HG03571 (cell line): ENCODE results near the gene TBC1D9B.
A peak's percentile ranks its signal among the peaks of the same experiment; 100 is the strongest.

Experiments
- ATAC-seq: cut with Tn5 transposase; IDR thresholded peaks from one replicate; pipeline ENCODE4 v1.9.1; 2021; ENCODE audit not compliant: unreplicated experiment

Gene TBC1D9B

DNA sequence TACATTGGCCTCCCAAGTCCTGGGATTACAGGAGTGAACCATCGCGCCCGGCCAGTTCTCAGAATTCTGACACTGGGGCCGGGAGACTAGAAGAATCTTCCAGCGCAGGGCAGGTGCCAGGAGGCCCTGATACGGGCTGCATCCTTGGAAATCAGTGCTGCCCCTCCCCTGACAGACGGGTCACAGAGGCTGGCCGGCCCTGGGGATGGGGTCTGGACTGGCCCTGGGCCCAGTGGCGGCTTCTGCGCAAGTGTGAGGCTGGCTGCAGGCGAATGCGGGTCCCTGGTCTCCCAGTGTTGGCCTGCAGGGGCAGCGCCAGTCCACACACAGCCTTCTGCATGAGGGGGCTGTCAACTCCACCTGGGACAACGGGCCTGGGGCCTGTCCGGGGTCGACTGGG, 831 bp upstream of the TBC1D9B start:
- ATAC-seq: no peak

DNA sequence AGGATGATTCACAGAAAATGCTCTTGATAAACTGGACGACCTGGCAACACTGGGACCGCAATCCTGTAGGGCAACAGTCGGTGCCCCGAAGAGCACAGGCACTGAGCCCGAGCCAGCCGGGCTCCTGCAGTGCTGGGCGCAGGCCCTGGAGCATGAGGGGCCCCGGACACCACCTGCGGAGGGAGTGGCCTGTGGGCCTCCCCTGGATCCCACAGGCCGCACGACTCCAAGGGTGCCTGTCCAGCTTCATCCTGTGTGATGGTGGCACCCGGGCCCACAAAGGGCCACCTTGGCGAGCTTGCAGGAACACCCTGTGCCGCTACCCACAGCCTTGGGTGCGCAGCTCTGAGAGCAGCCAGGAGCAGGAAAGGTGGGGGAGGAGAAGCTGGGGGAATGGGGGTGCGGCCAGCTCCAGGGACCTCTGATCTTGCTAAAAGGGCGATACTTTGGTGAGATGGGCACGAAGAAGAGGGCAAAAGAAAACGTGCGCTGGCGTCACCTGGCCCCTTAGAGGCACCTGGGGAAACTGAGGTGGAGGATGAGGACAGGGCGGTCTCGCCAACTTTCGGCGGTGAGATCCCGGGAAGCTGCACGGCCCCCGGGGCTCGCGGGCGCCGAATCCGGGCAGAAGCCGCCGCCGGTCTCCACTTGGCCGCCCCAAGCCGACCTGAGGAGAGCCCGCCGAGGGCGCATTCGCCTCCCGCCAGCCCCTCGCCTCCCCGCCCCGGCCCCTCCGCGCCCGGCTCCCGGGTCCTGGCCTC, 722 bp downstream of the TBC1D9B start:
- peak; percentile 30 for ATAC-seq

DNA sequence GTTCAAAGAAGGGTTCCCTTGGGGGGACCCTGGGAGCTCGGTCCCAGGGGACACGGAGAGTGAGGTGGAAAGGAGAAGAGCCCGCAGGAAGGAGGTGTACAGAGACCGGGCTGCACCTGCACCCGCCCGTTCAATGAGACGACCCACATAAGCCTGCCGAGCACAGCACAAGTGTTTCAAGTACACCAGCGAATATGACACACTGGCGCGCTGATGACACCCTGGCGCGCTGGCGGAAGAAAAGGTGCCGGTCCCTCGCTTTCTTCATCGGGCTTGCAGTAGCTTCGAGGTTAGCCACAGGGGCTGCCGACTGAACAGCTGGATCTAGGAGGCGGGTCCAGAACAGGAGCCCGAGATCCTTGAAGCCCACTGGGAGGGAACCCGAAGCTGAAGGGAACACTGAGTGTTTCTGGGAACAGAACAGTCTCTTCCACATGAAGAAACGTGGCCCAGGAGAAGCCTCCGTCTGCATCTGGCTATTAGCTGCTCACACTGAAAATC, 1.4 kb downstream of the TBC1D9B start:
- ATAC-seq: no peak

DNA sequence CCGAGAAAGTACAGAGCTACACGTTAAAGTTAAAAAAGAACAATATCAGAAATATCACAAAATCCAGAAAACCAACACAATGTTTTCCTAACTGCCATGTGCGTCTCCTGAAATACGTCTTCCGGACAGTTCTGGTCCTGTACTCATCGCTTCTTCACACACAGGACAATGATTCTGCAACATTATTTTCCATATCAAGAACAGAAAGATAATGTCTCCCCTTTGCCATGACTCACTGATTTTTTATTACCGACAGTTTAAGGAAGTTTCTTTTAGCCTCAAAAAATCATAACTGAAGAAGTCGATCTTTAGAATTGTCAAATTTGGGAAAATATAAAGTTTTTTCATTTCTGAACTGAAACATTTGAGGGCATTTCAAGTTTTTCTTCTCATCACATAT, 2.5 kb downstream of the TBC1D9B start:
- no peak for ATAC-seq

DNA sequence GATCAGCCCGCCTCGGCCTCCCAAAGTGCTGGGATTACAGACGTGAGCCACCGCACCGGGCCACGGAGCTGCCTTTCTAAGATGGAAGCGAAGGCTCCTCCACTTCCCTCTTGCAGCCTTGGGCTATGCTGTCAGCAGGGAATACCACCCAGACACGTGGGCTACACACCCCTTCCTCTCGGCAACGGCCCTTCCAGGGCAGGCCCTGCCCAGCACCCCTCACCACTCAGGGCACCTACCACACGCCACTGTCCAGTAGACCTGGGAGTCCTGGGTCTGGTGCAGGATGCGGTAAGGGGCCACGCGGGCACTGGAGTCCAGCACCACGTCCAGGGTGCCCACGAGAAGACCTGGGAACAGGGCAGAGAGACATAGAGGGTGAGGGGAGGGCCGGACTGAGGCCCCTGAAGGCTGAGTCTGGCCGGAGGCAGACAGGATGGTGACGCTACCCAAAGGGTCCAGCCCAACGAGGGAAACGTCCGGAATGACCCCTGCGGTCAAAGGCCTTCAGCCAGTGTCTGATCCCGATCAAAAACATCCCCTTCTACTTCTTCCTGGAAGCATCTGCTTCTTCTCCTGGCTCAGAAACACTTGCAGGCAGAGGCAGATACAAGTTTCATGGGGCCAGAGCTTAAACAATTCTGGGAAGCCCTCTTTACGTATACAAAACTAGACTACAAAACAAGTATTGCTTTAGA, 3.1 kb downstream of the TBC1D9B start:
- no peak for ATAC-seq

DNA sequence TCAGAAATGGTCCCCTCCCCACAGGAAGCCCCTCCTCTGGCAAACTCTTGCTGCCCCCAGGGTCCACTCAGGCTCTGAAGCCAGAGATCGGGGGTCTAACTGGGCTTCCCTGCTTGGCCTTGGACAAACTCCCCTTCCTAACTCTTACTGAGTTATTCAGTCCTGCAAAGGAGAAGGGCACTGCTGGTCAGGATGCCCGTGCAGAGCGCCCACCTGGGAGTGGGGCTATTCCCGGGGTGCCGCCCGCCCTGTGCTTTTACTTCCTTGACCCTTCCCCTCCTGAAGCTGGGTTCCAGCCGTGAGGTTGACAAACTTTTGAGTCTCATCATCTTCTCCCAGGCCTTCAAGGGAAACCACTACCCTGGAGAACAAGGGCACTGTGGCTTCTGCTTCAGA, 4.9 kb downstream of the TBC1D9B start:
- ATAC-seq: no peak

DNA sequence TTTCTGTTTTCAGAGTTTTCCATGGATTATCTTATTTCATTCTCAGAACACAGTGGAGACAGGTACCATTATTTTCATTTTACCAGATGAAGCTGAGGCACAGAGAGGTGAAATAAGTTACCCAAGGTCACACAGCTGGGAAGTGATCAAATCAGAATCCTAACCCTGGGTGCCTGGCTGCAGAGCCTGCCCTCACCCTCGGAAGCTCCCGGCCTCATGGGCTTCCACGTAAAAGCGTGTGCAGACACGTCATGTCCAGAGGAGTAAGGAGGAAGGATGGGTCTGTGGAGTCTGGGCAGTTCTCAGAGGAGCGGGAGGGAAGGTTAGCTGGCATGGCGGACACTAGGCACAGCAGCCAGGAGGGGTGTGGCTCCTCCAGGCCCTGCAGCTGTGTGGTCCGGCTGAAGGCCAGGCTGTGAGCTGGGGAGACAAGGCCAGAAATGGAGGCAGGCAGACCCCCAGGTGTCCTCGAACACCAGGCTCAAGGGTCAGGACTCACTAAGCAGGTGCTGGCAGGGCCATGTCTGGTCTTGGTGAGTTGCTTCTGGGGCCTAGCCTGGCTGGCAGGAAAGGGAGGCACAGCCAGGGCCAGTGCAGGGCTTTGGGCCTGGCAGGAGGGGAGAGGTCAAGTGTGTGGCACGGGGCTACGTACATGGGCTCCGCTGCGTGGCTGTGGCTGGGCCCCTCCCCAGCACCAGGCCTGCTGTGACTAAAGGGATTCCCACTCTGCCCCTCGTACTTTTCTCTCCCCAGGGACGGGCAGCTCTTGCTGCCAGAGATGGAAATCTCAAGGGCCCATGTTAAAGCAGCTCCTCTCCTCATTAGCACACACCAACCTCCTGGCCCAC, 5.6 kb downstream of the TBC1D9B start:
- no peak for ATAC-seq

DNA sequence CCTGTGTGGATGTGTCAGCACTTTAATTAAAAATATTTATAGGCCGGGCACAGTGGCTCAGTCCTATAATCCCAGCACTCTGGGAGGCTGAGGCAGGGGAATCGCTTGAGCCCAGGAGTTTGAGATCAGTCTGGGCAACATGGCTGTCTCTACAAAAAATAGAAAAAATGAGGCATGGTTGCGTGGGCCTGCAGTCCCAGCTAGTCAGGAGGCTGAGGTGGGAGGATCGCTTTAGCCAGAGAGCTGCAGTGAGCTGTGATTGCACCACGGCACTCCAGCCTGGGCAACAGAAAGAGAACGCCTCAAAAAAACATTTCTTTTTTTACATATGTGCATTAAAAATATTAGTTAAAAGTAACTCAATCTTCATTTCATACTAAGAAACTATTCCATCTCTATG, 6.2 kb downstream of the TBC1D9B start:
- ATAC-seq: no peak

DNA sequence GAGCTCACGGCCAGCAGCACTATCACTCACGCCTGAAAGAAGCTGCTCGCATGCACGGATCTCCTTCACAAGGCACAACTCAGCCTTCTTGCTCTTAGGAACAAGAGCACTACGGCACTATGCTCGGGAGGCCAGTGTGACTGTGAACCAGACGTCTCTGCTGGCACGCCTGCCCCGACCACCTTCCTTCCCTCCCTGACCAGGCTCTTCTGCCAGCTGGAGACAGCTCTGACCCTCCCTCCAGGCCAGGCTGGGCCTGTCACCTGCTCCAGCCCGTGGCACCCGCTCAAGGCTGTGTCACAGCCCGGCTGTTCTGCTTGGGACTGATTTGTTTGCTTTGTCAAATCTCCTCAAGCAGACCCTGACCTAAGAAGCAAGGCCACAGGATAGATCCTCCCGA, 7.0 kb downstream of the TBC1D9B start:
- no peak for ATAC-seq

DNA sequence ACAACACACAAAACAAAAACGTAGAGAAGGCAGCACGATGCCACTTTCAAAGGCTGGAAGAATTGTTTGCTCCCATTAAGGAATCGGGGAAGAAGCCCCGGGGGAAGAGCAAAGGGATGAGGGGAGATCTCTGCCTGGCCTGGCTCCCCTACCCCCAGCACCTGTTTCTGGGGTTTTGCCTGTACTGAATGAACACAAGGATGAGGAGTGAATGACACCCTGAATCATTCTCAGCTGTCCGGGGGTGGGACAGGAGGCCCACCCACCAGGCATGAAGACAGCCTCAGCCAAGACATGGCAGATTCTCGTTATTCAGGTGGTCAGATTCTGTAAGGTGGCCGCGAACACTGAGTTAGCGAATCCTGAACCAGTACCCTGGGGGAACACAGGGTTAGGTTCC, 7.5 kb downstream of the TBC1D9B start:
- no peak for ATAC-seq

DNA sequence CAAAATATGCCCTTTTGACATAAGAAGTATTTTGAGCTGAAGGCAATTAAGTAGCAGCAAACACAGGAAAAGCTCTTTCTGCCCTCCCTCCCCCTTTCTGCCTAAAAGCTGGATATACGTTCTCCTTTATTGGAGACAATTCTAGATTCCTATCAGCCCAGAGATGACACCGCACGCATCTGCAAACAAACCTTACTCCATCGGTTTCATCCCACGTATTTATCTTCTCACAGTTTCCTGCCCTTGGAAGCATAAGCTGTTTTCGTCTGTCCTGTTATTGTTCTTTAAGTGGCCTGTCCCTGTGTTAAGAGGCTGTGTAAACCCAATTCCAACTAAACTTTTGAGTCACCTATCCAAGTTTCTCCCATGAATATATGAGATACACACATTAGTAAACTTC, 11.8 kb downstream of the TBC1D9B start:
- no peak for ATAC-seq

DNA sequence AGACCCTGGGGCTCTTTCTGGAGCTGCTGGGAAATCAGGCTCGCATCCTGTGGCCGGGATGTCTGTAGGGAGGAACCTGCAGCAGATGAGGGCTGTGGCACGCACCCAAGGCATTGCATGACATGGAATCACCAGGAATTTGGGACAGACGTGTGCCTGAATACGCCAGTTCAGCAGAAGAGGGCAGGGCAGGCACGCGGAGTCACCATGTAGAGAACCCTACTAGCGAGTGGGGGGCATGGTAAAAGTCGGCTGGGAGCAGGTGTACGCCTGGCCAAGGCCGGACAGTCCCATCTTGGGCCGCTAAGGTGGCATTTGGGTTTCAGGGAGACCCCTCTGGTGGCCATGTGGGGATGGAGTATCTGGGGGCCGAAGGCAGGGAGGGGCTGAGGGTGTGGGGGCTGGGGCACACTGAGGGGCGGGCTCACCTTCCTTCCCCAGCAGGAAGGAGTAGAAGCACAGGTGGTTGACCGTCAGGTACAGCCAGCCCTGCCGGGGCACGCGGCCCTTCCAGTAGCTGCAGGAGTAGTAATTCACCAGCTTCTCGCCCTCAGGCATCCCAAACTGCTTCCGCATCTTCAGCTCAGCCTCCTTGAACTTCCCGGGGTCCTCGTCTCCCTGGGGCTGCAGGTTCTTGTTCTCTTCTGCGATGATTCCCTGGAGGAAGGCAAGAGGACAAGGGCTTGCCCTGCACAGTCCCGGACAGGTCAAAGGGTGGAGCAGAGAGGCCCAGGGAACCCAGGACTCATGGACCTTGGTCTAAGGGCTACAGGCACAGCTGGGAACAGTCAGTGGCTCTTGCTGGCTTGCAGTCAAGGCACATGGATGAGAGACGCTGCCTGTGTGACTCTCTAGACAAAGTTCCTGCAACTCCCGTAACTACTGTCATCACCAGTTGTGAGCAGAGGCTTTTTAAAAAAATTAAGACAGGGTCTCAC, 13.5 kb downstream of the TBC1D9B start:
- no peak for ATAC-seq

DNA sequence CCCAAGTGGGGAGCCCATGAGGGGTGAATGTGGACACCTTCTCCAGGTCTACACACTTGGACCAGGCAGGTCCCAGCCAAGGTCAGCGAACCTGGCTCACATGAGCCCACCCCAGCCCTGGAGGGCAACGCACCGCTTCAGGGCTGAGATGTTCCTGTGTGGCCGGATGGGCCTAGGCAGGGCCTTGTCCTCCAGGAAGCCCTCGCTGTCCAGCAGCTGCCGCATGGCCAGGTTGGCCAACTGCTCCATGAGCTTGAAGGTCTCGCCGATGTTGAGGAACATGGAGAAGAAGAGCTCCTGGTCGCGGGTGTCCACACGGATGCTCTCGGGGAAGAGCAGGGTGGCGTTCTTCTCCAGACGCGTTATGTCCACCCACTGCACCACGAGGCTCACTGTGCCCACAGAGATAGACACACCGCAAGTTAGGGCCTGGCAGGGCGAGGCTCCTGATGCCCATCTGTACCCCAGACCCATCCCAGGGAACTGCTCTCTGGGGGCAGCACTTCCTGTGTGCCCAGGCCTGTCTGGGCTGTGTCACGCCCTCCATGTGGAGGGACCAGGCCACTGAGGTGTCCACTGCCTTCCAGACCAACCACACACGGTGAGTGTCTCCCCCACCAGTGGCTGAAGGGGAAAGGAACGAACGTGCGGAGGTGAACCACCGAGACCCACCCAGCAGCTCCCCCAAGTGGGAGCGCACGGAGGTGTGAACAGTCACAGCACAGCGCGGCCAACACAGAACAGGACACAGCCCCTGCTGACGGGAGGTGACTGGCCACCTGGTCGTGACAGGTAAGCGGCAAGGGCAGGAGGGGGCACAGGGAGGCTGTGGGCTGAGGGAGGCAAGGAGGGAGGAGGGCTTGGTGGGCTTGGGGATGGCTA, 14.4 kb downstream of the TBC1D9B start:
- no peak for ATAC-seq

DNA sequence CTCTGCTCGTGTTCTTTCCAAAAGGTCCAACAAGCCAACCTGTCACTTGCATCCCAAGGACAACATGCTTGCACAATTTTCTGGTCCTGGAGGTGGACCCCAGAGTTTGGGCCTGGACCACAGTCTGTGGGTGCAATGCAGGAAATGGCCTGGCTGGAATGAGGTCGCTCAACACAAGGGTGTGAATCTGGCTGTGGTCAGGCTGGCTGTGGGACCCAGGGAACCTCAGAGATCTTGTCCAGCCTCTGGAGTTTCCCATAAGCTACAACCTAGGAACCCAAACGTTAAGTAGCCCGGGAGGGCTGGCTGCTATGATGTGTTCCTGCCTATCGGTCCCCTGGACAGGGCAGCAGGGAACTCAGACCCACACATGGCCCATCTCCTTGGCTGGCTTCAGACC, 15.4 kb downstream of the TBC1D9B start:
- no peak for ATAC-seq

DNA sequence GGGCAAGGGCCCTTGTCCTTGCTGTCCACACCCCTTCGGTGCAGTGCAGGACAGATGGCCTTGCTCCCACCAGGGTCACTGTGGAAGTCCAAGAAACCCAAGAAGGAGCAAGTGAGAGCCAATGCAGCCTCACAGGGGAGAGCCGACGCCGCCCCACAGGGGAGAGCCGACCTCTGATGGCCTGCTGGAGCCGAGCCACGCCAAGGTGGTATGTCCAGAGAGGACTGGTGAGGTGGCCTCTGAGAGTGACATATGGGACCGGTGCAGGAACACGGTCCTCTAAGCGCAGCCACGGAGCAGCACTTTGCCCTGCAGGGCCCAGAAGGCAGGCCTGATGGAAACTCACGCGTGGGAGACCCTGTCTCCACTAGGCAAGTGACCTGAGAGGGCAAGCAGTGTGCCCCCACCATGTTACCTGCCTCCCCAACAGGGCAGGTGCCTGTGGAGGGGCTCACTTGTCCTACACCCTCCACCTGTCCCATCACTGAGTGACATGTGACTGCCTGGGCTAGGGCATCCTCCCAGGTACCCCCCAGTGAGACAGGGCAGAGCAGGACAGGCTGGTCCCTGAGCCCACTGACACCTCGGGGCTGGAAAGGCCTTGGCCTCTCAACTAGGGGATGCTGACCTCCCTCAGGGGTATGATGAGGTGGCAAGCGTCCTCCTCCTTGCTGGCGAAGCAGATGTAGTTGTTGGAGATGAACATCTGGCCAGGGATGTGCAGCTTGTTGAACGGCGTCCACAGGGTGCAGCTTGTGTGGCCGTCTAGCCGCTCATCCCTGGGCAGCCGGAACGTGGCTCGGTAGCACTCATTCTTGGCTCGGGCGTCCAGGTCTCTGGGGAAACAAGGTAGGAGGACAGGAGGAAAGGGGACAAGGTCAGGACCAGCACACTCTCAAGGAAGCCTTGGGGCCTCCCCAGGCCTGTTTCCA, 16.7 kb downstream of the TBC1D9B start:
- ATAC-seq: no peak

DNA sequence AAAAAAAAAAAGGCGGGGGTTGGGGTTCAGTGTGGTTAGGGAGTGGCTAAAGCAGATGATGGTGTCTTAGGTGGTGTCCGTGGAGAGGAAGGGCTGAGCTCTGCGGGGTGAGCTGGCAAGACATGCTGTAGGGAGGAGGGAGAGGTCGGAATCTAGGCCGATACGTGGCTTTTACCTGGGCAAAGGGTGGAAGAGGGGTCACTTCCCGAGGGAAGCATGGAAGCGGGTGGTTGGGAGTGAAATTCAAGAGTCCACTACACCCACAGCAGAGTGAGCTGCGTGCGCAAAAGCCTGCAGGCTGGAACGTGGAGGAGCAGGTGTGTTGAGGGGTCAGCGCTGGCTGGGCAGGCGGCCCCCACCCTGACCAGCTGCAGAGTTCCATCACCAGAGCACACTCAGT, 17.8 kb downstream of the TBC1D9B start:
- no peak for ATAC-seq

DNA sequence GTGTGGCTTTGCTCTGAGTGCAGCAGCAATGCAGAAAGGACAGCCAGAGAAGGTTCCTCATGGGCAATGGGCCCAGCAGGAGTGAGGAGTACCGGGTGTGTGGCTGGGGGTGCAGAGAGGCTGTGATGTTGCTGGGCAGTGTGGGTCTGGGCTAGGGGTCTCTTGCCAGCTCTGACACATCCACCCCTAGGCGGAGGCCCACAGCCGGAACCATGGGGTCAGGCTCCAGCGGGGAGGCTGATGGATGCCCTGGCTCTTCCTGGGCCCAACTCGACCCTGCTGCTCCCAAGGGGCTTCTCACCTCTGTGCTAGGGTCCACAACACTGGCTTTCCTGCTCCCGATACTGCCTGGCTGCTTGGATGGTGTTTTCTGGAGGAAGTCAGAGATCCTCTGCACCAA, 19.9 kb downstream of the TBC1D9B start:
- no peak for ATAC-seq

DNA sequence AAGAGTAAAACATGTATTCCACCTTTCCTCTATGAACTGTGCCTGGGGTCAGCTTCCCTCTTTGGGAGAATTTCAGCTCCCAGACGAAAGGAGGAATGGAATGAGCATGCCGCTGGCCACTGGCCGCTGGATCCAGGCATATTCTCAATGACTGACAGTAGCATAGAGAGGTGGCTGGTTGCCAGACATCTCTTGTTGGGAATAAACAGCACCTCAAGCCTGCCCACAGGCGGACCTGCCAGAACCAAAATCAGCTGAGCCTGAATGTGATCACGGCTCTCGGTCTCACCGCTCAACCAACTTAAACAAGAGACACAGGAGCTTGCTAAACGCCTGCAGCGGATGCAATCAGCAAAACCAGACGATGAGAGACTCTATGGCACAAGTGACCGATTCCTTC, 20.6 kb downstream of the TBC1D9B start:
- no peak for ATAC-seq
